Neural progenitor cell (in vitro differentiated cells): ENCODE data around the gene NEK6. TPM values are rescaled to one million over a fixed set of nuclear protein-coding genes. Genes with fewer than 3 reads are reported as not detected.

Experiments
- DNase-seq: peaks from one replicate; pipeline ENCODE4 v3.0.0-alpha.2; 2016; ENCODE audit warnings: low spot score
- H2AFZ ChIP-seq: fragments of 200-600 bp; sonication (generic); replicated peaks from 2 replicates; pipeline ENCODE4 v1.6.1; 2016; ENCODE audit warnings: antibody characterized with exemption
- H3F3A ChIP-seq: fragments of 200-600 bp; sonication (generic); 2 replicates; pipeline ENCODE4 v1.6.1; 2016; ENCODE audit warnings: antibody characterized with exemption, low read depth
- H3K27ac ChIP-seq: fragments of 200-600 bp; sonication (generic); 2 replicates; pipeline ENCODE4 v1.5.1; 2016; ENCODE audit warnings: mild to moderate bottlenecking
- H3K27me3 ChIP-seq: fragments of 200-600 bp; sonication (generic); 2 replicates; pipeline ENCODE4 v1.6.1; 2016; ENCODE audit warnings: mild to moderate bottlenecking, moderate library complexity
- H3K36me3 ChIP-seq: fragments of 200-600 bp; sonication (generic); 2 replicates; pipeline ENCODE4 v1.5.1; 2016
- H3K4me1 ChIP-seq: fragments of 200-600 bp; sonication (generic); 2 replicates; pipeline ENCODE4 v1.6.1; 2016; ENCODE audit warnings: mixed run types
- H3K4me2 ChIP-seq: fragments of 200-600 bp; sonication (generic); 2 replicates; pipeline ENCODE4 v1.6.1; 2016
- H3K4me3 ChIP-seq: fragments of 200-600 bp; sonication (generic); 2 replicates; pipeline ENCODE4 v1.5.1; 2016
- H3K79me2 ChIP-seq: fragments of 200-600 bp; sonication (generic); 2 replicates; pipeline ENCODE4 v1.6.1; 2016; ENCODE audit warnings: low read depth
- H3K9ac ChIP-seq: fragments of 200-600 bp; sonication (generic); 2 replicates; pipeline ENCODE4 v1.6.1; 2016
- H3K9me3 ChIP-seq: fragments of 200-600 bp; sonication (generic); 2 replicates; pipeline ENCODE4 v1.5.1; 2016; ENCODE audit warnings: low read depth
- H4K20me1 ChIP-seq: fragments of 200-600 bp; sonication (generic); 2 replicates; pipeline ENCODE4 v1.6.1; 2016; ENCODE audit warnings: low read depth
- H3K27ac Mint-ChIP-seq: 3 replicates; pipeline ENCODE4 v1.8.0; 2021; ENCODE audit warnings: mixed read lengths
- H3K27me3 Mint-ChIP-seq: 2 replicates; pipeline ENCODE4 v1.8.0; 2022; ENCODE audit warnings: low read depth, mild to moderate bottlenecking, inconsistent platforms, moderate library complexity, mixed read lengths; ENCODE audit not compliant: insufficient read depth
- H3K36me3 Mint-ChIP-seq: 3 replicates; pipeline ENCODE4 v1.8.0; 2021; ENCODE audit warnings: mixed read lengths
- H3K4me1 Mint-ChIP-seq: 3 replicates; pipeline ENCODE4 v1.8.0; 2021; ENCODE audit warnings: mixed read lengths
- H3K4me3 Mint-ChIP-seq: 3 replicates; pipeline ENCODE4 v1.8.0; 2021; ENCODE audit warnings: mild to moderate bottlenecking, moderate library complexity, mixed read lengths
- H3K9me3 Mint-ChIP-seq: 3 replicates; pipeline ENCODE4 v1.8.0; 2020; ENCODE audit warnings: mixed read lengths
- EZH2 ChIP-seq: fragments of 200-600 bp; sonication (generic); IDR thresholded peaks from 2 replicates; pipeline ENCODE4 v1.6.1; 2017; ENCODE audit warnings: antibody characterized with exemption, mild to moderate bottlenecking, moderate library complexity
- EZH2phosphoT487 ChIP-seq: fragments of 200-600 bp; sonication (generic); IDR thresholded peaks from 2 replicates; pipeline ENCODE4 v1.6.1; 2017; ENCODE audit warnings: antibody characterized with exemption
- total RNA-seq: library from RNA; depleted of rRNA; stranded (reverse); fragments of >200 nt; gene quantifications from 2 replicates; pipeline ENCODE4 v1.2.3, GENCODE V29; 2015; ENCODE audit warnings: low replicate concordance
- TF ChIP-seq, protein P1 (sequence below): fragments of 200-600 bp; sonication (generic); IDR thresholded peaks from 2 replicates; pipeline ENCODE4 v1.5.1; 2017; ENCODE audit warnings: antibody characterized with exemption, mild to moderate bottlenecking

The NEK6 gene
- total RNA-seq, 1 donor from 2014 or later, result 18.5 TPM

DNA sequence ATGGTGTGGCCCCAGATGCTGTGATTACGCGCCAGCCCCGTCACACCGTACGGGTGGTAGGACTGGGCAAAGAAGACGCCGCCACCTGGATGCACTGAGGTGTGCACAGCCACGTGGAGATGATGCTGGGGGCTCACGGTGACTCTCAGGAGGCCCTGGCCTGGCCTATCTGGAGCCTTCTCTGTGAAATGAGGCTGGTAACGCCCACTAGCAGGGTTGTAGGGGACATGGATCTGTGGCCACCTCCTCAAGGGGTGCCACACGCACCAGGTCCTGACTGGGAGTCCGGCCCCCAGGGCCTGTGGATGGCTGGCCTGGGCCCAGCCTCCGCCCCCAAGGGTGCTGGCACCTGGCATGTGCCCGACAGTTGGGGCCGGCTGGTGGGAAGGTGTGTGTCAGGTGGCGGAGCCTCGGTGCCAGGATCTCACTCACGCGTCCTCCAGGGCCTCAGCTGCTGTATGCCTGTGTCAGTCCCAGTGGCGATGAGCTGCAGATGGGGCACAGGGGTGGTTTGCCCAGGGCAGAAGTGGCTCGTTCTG is 32.4 kb downstream of the NEK6 start:
- Mint-ChIP-seq H3K4me3 (no peak overlapping the region), H3K9me3 (no peaks in the 10 kb centered on the region), H3K4me1 (peaks cover 42% of the 10 kb centered on the region), H3K36me3 (no peaks in the 10 kb centered on the region), H3K27ac (no peak overlapping the region), H3K27me3 (peaks cover 11% of the 10 kb centered on the region)
- Histone ChIP-seq H3K4me1 (peaks cover 16% of the 10 kb centered on the region), H3K9ac (no peak overlapping the region), H3K36me3 (no peaks in the 10 kb centered on the region), H4K20me1 (peaks cover 79% of the 10 kb centered on the region), H3F3A (no peaks in the 10 kb centered on the region), H2AFZ (no peak overlapping the region), H3K9me3 (no peaks in the 10 kb centered on the region), H3K4me2 (no peak overlapping the region), H3K27me3 (no peaks in the 10 kb centered on the region), H3K4me3 (no peak overlapping the region), H3K27ac (no peak overlapping the region), H3K79me2 (no peaks in the 10 kb centered on the region)
- no peak for TF ChIP-seq EZH2
- no peak for TF ChIP-seq EZH2phosphoT487
- TF ChIP-seq, protein P1, sequence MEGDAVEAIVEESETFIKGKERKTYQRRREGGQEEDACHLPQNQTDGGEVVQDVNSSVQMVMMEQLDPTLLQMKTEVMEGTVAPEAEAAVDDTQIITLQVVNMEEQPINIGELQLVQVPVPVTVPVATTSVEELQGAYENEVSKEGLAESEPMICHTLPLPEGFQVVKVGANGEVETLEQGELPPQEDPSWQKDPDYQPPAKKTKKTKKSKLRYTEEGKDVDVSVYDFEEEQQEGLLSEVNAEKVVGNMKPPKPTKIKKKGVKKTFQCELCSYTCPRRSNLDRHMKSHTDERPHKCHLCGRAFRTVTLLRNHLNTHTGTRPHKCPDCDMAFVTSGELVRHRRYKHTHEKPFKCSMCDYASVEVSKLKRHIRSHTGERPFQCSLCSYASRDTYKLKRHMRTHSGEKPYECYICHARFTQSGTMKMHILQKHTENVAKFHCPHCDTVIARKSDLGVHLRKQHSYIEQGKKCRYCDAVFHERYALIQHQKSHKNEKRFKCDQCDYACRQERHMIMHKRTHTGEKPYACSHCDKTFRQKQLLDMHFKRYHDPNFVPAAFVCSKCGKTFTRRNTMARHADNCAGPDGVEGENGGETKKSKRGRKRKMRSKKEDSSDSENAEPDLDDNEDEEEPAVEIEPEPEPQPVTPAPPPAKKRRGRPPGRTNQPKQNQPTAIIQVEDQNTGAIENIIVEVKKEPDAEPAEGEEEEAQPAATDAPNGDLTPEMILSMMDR, result no peak
- DNase-seq, result no peak

DNA sequence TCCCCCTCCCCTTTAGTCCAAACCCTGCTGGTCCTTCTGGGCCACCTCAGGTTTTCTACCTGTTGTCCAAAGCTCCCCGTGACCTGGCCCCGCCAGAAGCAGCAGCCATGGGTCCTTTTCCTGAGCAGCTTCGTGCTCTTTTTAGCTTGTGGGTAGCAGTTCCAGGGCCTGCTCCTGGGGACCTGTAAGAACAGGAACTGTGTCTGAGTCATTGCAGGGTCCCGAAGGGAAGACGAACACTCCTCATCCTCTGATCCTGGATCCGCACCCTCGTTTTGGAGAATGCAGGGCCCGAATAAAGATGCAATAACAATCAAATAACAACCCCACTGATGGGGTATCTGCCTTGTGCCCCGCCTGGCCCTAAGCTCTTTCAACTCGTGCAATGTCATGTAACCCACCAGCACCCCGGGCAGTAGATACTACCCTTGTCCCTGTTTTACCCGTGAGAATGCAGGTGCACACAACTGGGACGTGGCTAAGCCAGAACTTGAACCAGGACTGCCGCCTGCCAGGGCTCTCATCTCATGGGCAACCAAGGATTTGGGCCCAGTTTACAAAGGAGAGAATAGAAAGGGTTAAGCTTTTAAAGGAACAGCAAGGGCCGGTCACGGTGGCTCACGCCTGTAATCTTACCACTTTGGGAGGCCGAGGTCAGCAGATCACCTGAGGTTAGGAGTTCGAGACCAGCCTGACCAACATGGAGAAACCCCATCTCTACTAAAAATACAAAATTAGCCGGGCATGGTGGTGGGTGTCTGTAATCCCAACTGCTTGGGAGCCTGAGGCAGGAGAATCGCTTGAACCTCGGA is 33.2 kb downstream of the NEK6 start:
- H3K27me3 Mint-ChIP-seq, result peaks cover 11% of the 10 kb centered on the region
- no peaks in the 10 kb centered on the region for H3K9me3 Mint-ChIP-seq
- Histone ChIP-seq H3K4me3 (no peak overlapping the region), H4K20me1 (peaks cover 79% of the 10 kb centered on the region), H3K27me3 (no peaks in the 10 kb centered on the region), H3F3A (no peaks in the 10 kb centered on the region), H3K9me3 (no peaks in the 10 kb centered on the region), H3K4me2 (no peak overlapping the region), H3K79me2 (no peaks in the 10 kb centered on the region), H3K4me1 (peaks cover 8% of the 10 kb centered on the region), H3K9ac (no peak overlapping the region), H2AFZ (no peak overlapping the region), H3K27ac (no peak overlapping the region), H3K36me3 (no peaks in the 10 kb centered on the region)
- H3K36me3 Mint-ChIP-seq, result no peaks in the 10 kb centered on the region
- TF ChIP-seq, protein P1, result no peak
- no peak for TF ChIP-seq EZH2phosphoT487
- TF ChIP-seq EZH2, result no peak
- H3K27ac Mint-ChIP-seq, result no peak overlapping the region
- H3K4me3 Mint-ChIP-seq, result no peak overlapping the region
- no peak for DNase-seq
- peaks cover 33% of the 10 kb centered on the region for H3K4me1 Mint-ChIP-seq

DNA sequence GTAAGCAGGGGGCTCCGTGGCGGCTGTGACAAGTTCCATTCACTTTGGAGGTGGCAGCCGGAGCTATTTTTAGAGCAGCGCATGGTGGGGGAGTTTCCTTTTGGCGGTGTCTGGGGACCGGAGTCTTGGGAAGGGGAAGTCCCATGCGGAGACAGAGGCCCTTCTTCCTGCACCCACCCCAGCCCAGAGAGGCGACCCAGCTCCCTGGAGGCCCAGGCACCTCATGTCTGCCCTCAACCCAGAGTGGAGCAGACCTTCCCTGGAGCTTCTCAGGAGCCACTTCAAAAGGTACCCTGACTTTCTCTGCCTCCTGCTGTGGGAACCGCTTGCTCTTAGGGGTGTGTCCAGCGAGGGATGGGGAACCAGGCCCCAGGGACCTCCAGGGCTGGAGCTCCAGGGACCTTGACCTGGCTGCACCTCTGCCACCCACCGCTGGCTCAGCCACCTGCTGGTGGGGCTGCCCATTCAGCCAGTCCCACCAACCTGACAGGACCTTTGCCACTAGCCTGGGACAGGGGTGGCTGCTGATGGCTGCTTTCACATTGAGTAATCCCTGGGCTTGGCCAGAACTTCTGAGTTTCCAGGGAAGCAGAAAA is 34.1 kb downstream of the NEK6 start:
- no peak overlapping the region for H3K4me3 Mint-ChIP-seq
- H3K9me3 Mint-ChIP-seq, result no peaks in the 10 kb centered on the region
- H3K9me3 ChIP-seq, result no peaks in the 10 kb centered on the region
- H3K4me1 Mint-ChIP-seq, result peaks cover 24% of the 10 kb centered on the region
- H3K4me3 ChIP-seq, result no peak overlapping the region
- H2AFZ ChIP-seq, result no peak overlapping the region
- peaks cover 83% of the 10 kb centered on the region for H4K20me1 ChIP-seq
- peaks cover 6% of the 10 kb centered on the region for H3K4me1 ChIP-seq
- no peak overlapping the region for H3K4me2 ChIP-seq
- no peak for DNase-seq
- H3K79me2 ChIP-seq, result no peaks in the 10 kb centered on the region
- TF ChIP-seq EZH2phosphoT487, result no peak
- TF ChIP-seq EZH2, result no peak
- TF ChIP-seq, protein P1, result no peak
- no peak overlapping the region for H3K9ac ChIP-seq
- H3K36me3 ChIP-seq, result no peaks in the 10 kb centered on the region
- no peak overlapping the region for H3K27ac ChIP-seq
- H3F3A ChIP-seq, result no peaks in the 10 kb centered on the region
- no peaks in the 10 kb centered on the region for H3K36me3 Mint-ChIP-seq
- no peak overlapping the region for H3K27ac Mint-ChIP-seq
- no peaks in the 10 kb centered on the region for H3K27me3 ChIP-seq
- peaks cover 11% of the 10 kb centered on the region for H3K27me3 Mint-ChIP-seq
